Esophagus muscularis mucosa (tissue), 4 donors: Measurements from ENCODE around the gene ERCC2.

ENCODE experiments used
- EP300 ChIP-seq: sonication (generic); formaldehyde crosslinking; IDR thresholded peaks from one replicate; pipeline ENCODE4 v1.6.1; 2017; ENCODE audit warnings: antibody characterized with exemption
- POLR2A ChIP-seq: fragments of 450-650 bp; IDR thresholded peaks from one replicate; pipeline ENCODE4 v1.6.1; 2017; ENCODE audit warnings: antibody characterized with exemption, moderate library complexity, mild to moderate bottlenecking, low read depth
- TF ChIP-seq, protein P1 (sequence below), 3 experiments: fragments of 200-600 bp in 2 of 3; fragments of 450-650 bp in 1 of 3; sonication (generic) in 2 of 3; IDR thresholded peaks; one replicate each; pipeline ENCODE4 v1.5.1; 2017 to 2019; ENCODE audit warnings: antibody characterized with exemption in 3 of 3, mild to moderate bottlenecking in 2 of 3, moderate library complexity in 1 of 3

DNA sequence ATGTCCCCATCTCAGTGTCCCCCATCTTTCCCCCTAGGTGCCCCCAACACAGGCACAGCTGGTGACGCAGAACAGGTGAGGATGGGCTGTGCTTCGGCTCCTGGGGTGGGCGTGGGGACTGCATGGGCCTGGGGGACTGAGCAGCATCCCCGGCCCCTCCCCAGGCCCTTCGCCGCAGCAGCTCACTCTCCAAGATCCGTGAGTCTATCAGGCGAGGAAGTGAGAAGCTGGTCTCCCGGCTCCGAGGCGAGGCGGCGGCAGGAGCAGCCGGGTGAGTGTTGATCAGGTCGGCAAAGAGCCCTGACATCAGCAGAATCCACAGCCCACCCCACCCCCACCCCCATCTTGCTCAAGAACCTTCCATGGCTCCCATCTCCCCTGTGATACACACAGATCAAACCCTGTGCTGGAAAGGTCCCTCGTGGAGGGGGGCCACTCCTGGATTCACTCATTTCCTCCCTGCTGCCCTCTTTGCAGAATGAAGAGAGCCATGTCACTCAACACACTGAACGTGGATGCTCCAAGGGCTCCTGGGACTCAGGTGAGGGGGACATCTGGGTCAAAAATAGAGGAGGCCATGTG is 19.8 kb downstream of the ERCC2 start:
- TF ChIP-seq, protein P1, sequence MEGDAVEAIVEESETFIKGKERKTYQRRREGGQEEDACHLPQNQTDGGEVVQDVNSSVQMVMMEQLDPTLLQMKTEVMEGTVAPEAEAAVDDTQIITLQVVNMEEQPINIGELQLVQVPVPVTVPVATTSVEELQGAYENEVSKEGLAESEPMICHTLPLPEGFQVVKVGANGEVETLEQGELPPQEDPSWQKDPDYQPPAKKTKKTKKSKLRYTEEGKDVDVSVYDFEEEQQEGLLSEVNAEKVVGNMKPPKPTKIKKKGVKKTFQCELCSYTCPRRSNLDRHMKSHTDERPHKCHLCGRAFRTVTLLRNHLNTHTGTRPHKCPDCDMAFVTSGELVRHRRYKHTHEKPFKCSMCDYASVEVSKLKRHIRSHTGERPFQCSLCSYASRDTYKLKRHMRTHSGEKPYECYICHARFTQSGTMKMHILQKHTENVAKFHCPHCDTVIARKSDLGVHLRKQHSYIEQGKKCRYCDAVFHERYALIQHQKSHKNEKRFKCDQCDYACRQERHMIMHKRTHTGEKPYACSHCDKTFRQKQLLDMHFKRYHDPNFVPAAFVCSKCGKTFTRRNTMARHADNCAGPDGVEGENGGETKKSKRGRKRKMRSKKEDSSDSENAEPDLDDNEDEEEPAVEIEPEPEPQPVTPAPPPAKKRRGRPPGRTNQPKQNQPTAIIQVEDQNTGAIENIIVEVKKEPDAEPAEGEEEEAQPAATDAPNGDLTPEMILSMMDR (IDR thresholded peaks at IDR 0.05), result no peak
- TF ChIP-seq EP300 (no peak), POLR2A (no peak)
